Neural progenitor cell (in vitro differentiated cells): Measurements from ENCODE around the gene PDCD11. TPM values are rescaled to one million over a fixed set of nuclear protein-coding genes. Genes with fewer than 3 reads are reported as not detected.

Experiments used
- DNase-seq: peaks from one replicate; pipeline ENCODE4 v3.0.0-alpha.2; 2016; ENCODE audit warnings: low spot score
- H2AFZ ChIP-seq: fragments of 200-600 bp; sonication (generic); replicated peaks from 2 replicates; pipeline ENCODE4 v1.6.1; 2016; ENCODE audit warnings: antibody characterized with exemption
- H3F3A ChIP-seq: fragments of 200-600 bp; sonication (generic); 2 replicates; pipeline ENCODE4 v1.6.1; 2016; ENCODE audit warnings: antibody characterized with exemption, low read depth
- H3K27ac ChIP-seq: fragments of 200-600 bp; sonication (generic); 2 replicates; pipeline ENCODE4 v1.5.1; 2016; ENCODE audit warnings: mild to moderate bottlenecking
- H3K27me3 ChIP-seq: fragments of 200-600 bp; sonication (generic); 2 replicates; pipeline ENCODE4 v1.6.1; 2016; ENCODE audit warnings: mild to moderate bottlenecking, moderate library complexity
- H3K36me3 ChIP-seq: fragments of 200-600 bp; sonication (generic); 2 replicates; pipeline ENCODE4 v1.5.1; 2016
- H3K4me1 ChIP-seq: fragments of 200-600 bp; sonication (generic); 2 replicates; pipeline ENCODE4 v1.6.1; 2016; ENCODE audit warnings: mixed run types
- H3K4me2 ChIP-seq: fragments of 200-600 bp; sonication (generic); 2 replicates; pipeline ENCODE4 v1.6.1; 2016
- H3K4me3 ChIP-seq: fragments of 200-600 bp; sonication (generic); 2 replicates; pipeline ENCODE4 v1.5.1; 2016
- H3K79me2 ChIP-seq: fragments of 200-600 bp; sonication (generic); 2 replicates; pipeline ENCODE4 v1.6.1; 2016; ENCODE audit warnings: low read depth
- H3K9ac ChIP-seq: fragments of 200-600 bp; sonication (generic); 2 replicates; pipeline ENCODE4 v1.6.1; 2016
- H3K9me3 ChIP-seq: fragments of 200-600 bp; sonication (generic); 2 replicates; pipeline ENCODE4 v1.5.1; 2016; ENCODE audit warnings: low read depth
- H4K20me1 ChIP-seq: fragments of 200-600 bp; sonication (generic); 2 replicates; pipeline ENCODE4 v1.6.1; 2016; ENCODE audit warnings: low read depth
- H3K27ac Mint-ChIP-seq: 3 replicates; pipeline ENCODE4 v1.8.0; 2021; ENCODE audit warnings: mixed read lengths
- H3K27me3 Mint-ChIP-seq: 2 replicates; pipeline ENCODE4 v1.8.0; 2022; ENCODE audit warnings: low read depth, mild to moderate bottlenecking, inconsistent platforms, moderate library complexity, mixed read lengths; ENCODE audit not compliant: insufficient read depth
- H3K36me3 Mint-ChIP-seq: 3 replicates; pipeline ENCODE4 v1.8.0; 2021; ENCODE audit warnings: mixed read lengths
- H3K4me1 Mint-ChIP-seq: 3 replicates; pipeline ENCODE4 v1.8.0; 2021; ENCODE audit warnings: mixed read lengths
- H3K4me3 Mint-ChIP-seq: 3 replicates; pipeline ENCODE4 v1.8.0; 2021; ENCODE audit warnings: mild to moderate bottlenecking, moderate library complexity, mixed read lengths
- H3K9me3 Mint-ChIP-seq: 3 replicates; pipeline ENCODE4 v1.8.0; 2020; ENCODE audit warnings: mixed read lengths
- EZH2 ChIP-seq: fragments of 200-600 bp; sonication (generic); IDR thresholded peaks from 2 replicates; pipeline ENCODE4 v1.6.1; 2017; ENCODE audit warnings: antibody characterized with exemption, mild to moderate bottlenecking, moderate library complexity
- EZH2phosphoT487 ChIP-seq: fragments of 200-600 bp; sonication (generic); IDR thresholded peaks from 2 replicates; pipeline ENCODE4 v1.6.1; 2017; ENCODE audit warnings: antibody characterized with exemption
- total RNA-seq: library from RNA; depleted of rRNA; stranded (reverse); fragments of >200 nt; gene quantifications from 2 replicates; pipeline ENCODE4 v1.2.3, GENCODE V29; 2015; ENCODE audit warnings: low replicate concordance
- TF ChIP-seq, protein P1 (sequence below): fragments of 200-600 bp; sonication (generic); IDR thresholded peaks from 2 replicates; pipeline ENCODE4 v1.5.1; 2017; ENCODE audit warnings: antibody characterized with exemption, mild to moderate bottlenecking

Gene PDCD11
- total RNA-seq, 1 donor from 2014 or later: 42.8 TPM

DNA sequence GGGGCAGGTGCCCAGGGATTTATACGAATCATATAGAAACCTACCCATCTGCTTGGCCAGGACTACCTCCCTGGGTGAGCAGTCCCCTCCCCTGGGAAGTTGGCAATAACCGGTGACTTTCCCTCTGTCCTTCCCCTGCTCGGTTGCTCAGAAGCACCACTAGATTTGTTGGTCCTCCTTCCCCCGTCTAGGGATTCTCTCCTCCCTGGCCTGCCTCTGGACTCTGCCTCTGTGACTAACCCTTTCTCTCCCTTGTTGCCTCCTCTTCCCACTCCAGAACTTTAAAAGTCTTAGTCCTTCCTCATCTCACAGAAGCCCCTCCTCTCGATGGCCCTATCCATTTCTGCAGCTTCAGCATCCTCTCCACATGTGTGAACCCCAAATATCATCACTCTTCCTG, 72.8 kb downstream of the PDCD11 start:
- no peak for DNase-seq
- no peak overlapping the region for H3K4me2 ChIP-seq
- no peaks in the 10 kb centered on the region for H3K36me3 Mint-ChIP-seq
- H3K4me1 ChIP-seq: no peaks in the 10 kb centered on the region
- no peak overlapping the region for H3K4me3 Mint-ChIP-seq
- no peaks in the 10 kb centered on the region for H3K36me3 ChIP-seq
- H3K27ac ChIP-seq: no peak overlapping the region
- H3K4me1 Mint-ChIP-seq: peaks cover 9% of the 10 kb centered on the region
- no peak overlapping the region for H3K27ac Mint-ChIP-seq
- no peaks in the 10 kb centered on the region for H3F3A ChIP-seq
- no peaks in the 10 kb centered on the region for H4K20me1 ChIP-seq
- TF ChIP-seq EZH2phosphoT487: no peak
- no peak for TF ChIP-seq EZH2
- TF ChIP-seq, protein P1, sequence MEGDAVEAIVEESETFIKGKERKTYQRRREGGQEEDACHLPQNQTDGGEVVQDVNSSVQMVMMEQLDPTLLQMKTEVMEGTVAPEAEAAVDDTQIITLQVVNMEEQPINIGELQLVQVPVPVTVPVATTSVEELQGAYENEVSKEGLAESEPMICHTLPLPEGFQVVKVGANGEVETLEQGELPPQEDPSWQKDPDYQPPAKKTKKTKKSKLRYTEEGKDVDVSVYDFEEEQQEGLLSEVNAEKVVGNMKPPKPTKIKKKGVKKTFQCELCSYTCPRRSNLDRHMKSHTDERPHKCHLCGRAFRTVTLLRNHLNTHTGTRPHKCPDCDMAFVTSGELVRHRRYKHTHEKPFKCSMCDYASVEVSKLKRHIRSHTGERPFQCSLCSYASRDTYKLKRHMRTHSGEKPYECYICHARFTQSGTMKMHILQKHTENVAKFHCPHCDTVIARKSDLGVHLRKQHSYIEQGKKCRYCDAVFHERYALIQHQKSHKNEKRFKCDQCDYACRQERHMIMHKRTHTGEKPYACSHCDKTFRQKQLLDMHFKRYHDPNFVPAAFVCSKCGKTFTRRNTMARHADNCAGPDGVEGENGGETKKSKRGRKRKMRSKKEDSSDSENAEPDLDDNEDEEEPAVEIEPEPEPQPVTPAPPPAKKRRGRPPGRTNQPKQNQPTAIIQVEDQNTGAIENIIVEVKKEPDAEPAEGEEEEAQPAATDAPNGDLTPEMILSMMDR: no peak
- H3K27me3 Mint-ChIP-seq: peaks cover 3% of the 10 kb centered on the region
- H3K9ac ChIP-seq: no peak overlapping the region
- no peaks in the 10 kb centered on the region for H3K9me3 ChIP-seq
- H3K79me2 ChIP-seq: no peaks in the 10 kb centered on the region
- H3K9me3 Mint-ChIP-seq: no peaks in the 10 kb centered on the region
- no peak overlapping the region for H3K4me3 ChIP-seq
- H3K27me3 ChIP-seq: no peaks in the 10 kb centered on the region
- H2AFZ ChIP-seq: no peak overlapping the region

DNA sequence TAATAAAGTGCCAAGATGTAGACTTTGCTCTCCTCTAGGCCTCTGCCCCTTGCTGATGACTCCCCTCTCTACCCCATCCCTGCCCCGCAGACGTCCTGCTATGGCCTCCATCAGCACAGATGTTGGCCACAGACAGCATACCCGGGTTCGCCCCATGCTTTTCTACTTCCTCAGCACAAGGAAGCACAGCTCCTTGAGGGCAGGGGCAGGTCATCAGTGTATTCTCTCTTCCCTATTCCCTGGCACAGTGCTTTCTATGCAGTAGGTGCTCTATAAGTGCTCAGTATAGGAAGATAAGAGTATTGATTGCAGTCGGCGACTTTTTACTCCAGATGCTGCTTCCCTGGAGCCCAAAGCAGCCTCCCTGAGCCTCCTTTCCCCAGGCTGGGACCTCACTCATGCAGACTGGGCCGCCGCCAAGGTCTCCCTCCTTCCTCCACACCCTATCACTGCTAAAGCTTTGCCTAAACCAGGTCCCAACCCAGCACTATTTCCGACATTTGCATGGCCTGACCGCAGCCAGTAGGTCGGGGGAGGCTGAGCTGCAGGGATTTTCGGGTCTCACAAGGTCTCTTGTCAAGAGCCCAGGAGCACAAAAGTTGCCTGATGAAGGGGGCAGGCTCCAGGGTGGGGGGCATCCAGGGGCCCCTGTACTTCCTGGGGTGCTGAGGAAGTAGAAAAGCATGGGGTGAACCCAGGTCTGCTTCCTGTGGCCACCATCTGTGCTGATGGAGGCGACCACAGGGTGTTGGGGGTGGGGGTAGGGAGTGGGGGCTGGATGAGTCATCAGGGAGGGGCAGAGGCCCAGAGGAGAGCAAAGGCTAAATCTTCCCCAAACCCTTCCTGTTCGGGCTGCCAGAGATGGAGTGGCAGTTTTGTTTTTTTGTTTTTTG, 74.6 kb downstream of the PDCD11 start:
- H3K27ac Mint-ChIP-seq: peak overlapping the region; percentile 26
- TF ChIP-seq, protein P1: no peak
- TF ChIP-seq EZH2 (no peak), EZH2phosphoT487 (no peak)
- no peak for DNase-seq
- H3K79me2 ChIP-seq: no peaks in the 10 kb centered on the region
- no peaks in the 10 kb centered on the region for H3K4me1 ChIP-seq
- H3K4me1 Mint-ChIP-seq: peaks cover 9% of the 10 kb centered on the region
- H3K27me3 ChIP-seq: no peaks in the 10 kb centered on the region
- no peak overlapping the region for H3K4me3 ChIP-seq
- no peaks in the 10 kb centered on the region for H4K20me1 ChIP-seq
- H3K9ac ChIP-seq: no peak overlapping the region
- H3K4me3 Mint-ChIP-seq: no peak overlapping the region
- H3K27ac ChIP-seq: no peak overlapping the region
- no peak overlapping the region for H3K4me2 ChIP-seq
- no peaks in the 10 kb centered on the region for H3K36me3 Mint-ChIP-seq
- peaks cover 3% of the 10 kb centered on the region for H3K27me3 Mint-ChIP-seq
- H2AFZ ChIP-seq: peak overlapping the region; percentile 42
- no peaks in the 10 kb centered on the region for H3K9me3 ChIP-seq
- peaks cover 2% of the 10 kb centered on the region for H3F3A ChIP-seq
- no peaks in the 10 kb centered on the region for H3K9me3 Mint-ChIP-seq
- H3K36me3 ChIP-seq: no peaks in the 10 kb centered on the region

DNA sequence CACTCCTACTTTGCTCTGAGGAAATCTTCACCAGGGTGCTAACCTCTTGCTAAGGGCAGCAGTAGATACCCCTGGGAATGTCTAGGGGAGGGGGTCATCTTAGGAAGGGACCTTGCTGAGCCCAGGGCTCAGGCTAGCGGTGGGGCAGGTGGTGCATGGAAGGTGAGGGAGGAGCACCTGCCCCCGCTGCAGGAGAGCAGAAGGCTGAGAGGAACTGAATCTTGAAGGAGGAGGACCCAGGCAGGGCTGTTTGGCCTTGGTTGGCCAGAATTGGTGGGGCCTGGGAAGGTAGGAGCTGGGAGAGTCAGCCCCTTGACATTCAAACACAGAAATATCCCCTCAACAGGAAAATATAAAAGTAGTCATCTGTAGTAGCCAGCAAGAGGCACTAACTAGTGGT, 75.6 kb downstream of the PDCD11 start:
- Histone ChIP-seq H3F3A (peaks cover 2% of the 10 kb centered on the region), H3K36me3 (no peaks in the 10 kb centered on the region), H3K4me2 (no peak overlapping the region), H2AFZ (no peak overlapping the region), H3K79me2 (no peaks in the 10 kb centered on the region), H4K20me1 (no peaks in the 10 kb centered on the region), H3K9ac (no peak overlapping the region), H3K4me3 (no peak overlapping the region), H3K27ac (no peak overlapping the region), H3K4me1 (peaks cover 6% of the 10 kb centered on the region), H3K27me3 (no peaks in the 10 kb centered on the region), H3K9me3 (no peaks in the 10 kb centered on the region)
- Mint-ChIP-seq H3K4me3 (no peak overlapping the region), H3K27ac (no peak overlapping the region), H3K4me1 (peaks cover 5% of the 10 kb centered on the region), H3K27me3 (peaks cover 2% of the 10 kb centered on the region), H3K9me3 (no peaks in the 10 kb centered on the region), H3K36me3 (no peaks in the 10 kb centered on the region)
- TF ChIP-seq EZH2phosphoT487 (no peak), EZH2 (no peak)
- TF ChIP-seq, protein P1: no peak
- DNase-seq: no peak
